ENCODE measurements around the gene SMC3. TPM values are rescaled to one million over a fixed set of nuclear protein-coding genes. Genes with fewer than 3 reads are reported as not detected.

SMC3 gene
- total RNA-seq, 1 donor from 2014 or later, result 39.8 TPM

- Mint-ChIP-seq H3K27me3 (ENCODE audit: unreplicated experiment) (no peaks in the 10 kb centered on the region), H3K36me3 (ENCODE audit: unreplicated experiment) (peaks cover 31% of the 10 kb centered on the region), H3K9me3 (ENCODE audit: unreplicated experiment) (no peaks in the 10 kb centered on the region), H3K27ac (ENCODE audit: unreplicated experiment) (peak overlapping the region; percentile 39), H3K4me3 (ENCODE audit: unreplicated experiment) (no peak overlapping the region), H3K4me1 (ENCODE audit: unreplicated experiment) (peaks cover 10% of the 10 kb centered on the region)
- no peak for DNase-seq (ENCODE audit: extremely low spot score, unreplicated experiment)
- no peak for TF ChIP-seq CTCF (IDR thresholded peaks at IDR 0.05)
These were observed 8.7 kb downstream of the SMC3 start for GRCh38 chr10:110576220-110576619.

- Mint-ChIP-seq H3K27ac (ENCODE audit: unreplicated experiment) (no peak overlapping the region), H3K9me3 (ENCODE audit: unreplicated experiment) (no peaks in the 10 kb centered on the region), H3K36me3 (ENCODE audit: unreplicated experiment) (peaks cover 35% of the 10 kb centered on the region), H3K4me1 (ENCODE audit: unreplicated experiment) (peaks cover 10% of the 10 kb centered on the region), H3K27me3 (ENCODE audit: unreplicated experiment) (no peaks in the 10 kb centered on the region), H3K4me3 (ENCODE audit: unreplicated experiment) (no peak overlapping the region)
- no peak for DNase-seq (ENCODE audit: extremely low spot score, unreplicated experiment)
- TF ChIP-seq CTCF (IDR thresholded peaks at IDR 0.05), result no peak
These were observed 9.6 kb downstream of the SMC3 start for GRCh38 chr10:110577056-110577455.

GRCh38 chr10:110584006-110584405 is 16.5 kb downstream of the SMC3 start:
- DNase-seq (ENCODE audit: extremely low spot score, unreplicated experiment), result no peak
- peaks cover 45% of the 10 kb centered on the region for H3K36me3 Mint-ChIP-seq (ENCODE audit: unreplicated experiment)
- H3K9me3 Mint-ChIP-seq (ENCODE audit: unreplicated experiment), result no peaks in the 10 kb centered on the region
- H3K4me3 Mint-ChIP-seq (ENCODE audit: unreplicated experiment), result no peak overlapping the region
- no peak for TF ChIP-seq CTCF (IDR thresholded peaks at IDR 0.05)
- no peaks in the 10 kb centered on the region for H3K4me1 Mint-ChIP-seq (ENCODE audit: unreplicated experiment)
- no peak overlapping the region for H3K27ac Mint-ChIP-seq (ENCODE audit: unreplicated experiment)
- H3K27me3 Mint-ChIP-seq (ENCODE audit: unreplicated experiment), result no peaks in the 10 kb centered on the region

GRCh38 chr10:110591760-110592159 is 24.3 kb downstream of the SMC3 start:
- no peak overlapping the region for H3K4me3 Mint-ChIP-seq (ENCODE audit: unreplicated experiment)
- TF ChIP-seq CTCF (IDR thresholded peaks at IDR 0.05), result no peak
- no peaks in the 10 kb centered on the region for H3K9me3 Mint-ChIP-seq (ENCODE audit: unreplicated experiment)
- H3K4me1 Mint-ChIP-seq (ENCODE audit: unreplicated experiment), result no peaks in the 10 kb centered on the region
- no peak overlapping the region for H3K27ac Mint-ChIP-seq (ENCODE audit: unreplicated experiment)
- DNase-seq (ENCODE audit: extremely low spot score, unreplicated experiment), result no peak
- no peaks in the 10 kb centered on the region for H3K27me3 Mint-ChIP-seq (ENCODE audit: unreplicated experiment)
- peaks cover 47% of the 10 kb centered on the region for H3K36me3 Mint-ChIP-seq (ENCODE audit: unreplicated experiment)

GRCh38 chr10:110597476-110597875 is 30.0 kb downstream of the SMC3 start:
- H3K9me3 Mint-ChIP-seq (ENCODE audit: unreplicated experiment), result no peaks in the 10 kb centered on the region
- H3K27me3 Mint-ChIP-seq (ENCODE audit: unreplicated experiment), result no peaks in the 10 kb centered on the region
- H3K27ac Mint-ChIP-seq (ENCODE audit: unreplicated experiment), result no peak overlapping the region
- H3K36me3 Mint-ChIP-seq (ENCODE audit: unreplicated experiment), result peaks cover 35% of the 10 kb centered on the region
- no peaks in the 10 kb centered on the region for H3K4me1 Mint-ChIP-seq (ENCODE audit: unreplicated experiment)
- no peak for DNase-seq (ENCODE audit: extremely low spot score, unreplicated experiment)
- no peak overlapping the region for H3K4me3 Mint-ChIP-seq (ENCODE audit: unreplicated experiment)
- no peak for TF ChIP-seq CTCF (IDR thresholded peaks at IDR 0.05)
